ENCODE measurements around the gene JMJD8.

JMJD8 gene

GRCh38 chr16:674968-675883 is 8.9 kb downstream of the JMJD8 start, which contains the start of gene RHBDL1:
Gene RHBDL1 (plus strand): TSS chr16:675671. CDS start chr16:675791, 120 bp downstream.
- peak; percentile 55 for DNase-seq

GRCh38 chr16:674214-674881 is 9.8 kb downstream of the JMJD8 start:
- DNase-seq: no peak

- no peak for DNase-seq
Measured at GRCh38 chr16:673399-673991, 10.6 kb downstream of the JMJD8 start.

GRCh38 chr16:672851-673250 is 11.3 kb downstream of the JMJD8 start:
- DNase-seq: no peak

GRCh38 chr16:672371-672770 is 11.8 kb downstream of the JMJD8 start:
- no peak for DNase-seq

GRCh38 chr16:671353-672131 is 12.6 kb downstream of the JMJD8 start:
- DNase-seq: no peak

- no peak for DNase-seq
Measured at GRCh38 chr16:670485-671352, 13.4 kb downstream of the JMJD8 start.

- no peak for DNase-seq
Measured at GRCh38 chr16:669666-670065, 14.5 kb downstream of the JMJD8 start.

GRCh38 chr16:668519-669171 is 15.5 kb downstream of the JMJD8 start:
- peak; percentile 13 for DNase-seq

- DNase-seq: peak; percentile 95
Measured at GRCh38 chr16:667780-668518, 16.2 kb downstream of the JMJD8 start, which contains the start of gene RHOT2. Gene RHOT2 (plus strand): TSS chr16:668132. CDS start chr16:668200, 68 bp downstream.

GRCh38 chr16:667113-667779 is 16.9 kb downstream of the JMJD8 start:
- DNase-seq: no peak

GRCh38 chr16:666572-666971 is 17.6 kb downstream of the JMJD8 start:
- DNase-seq: no peak

- DNase-seq: no peak
Measured at GRCh38 chr16:662597-662996, 21.5 kb downstream of the JMJD8 start.

GRCh38 chr16:662095-662494 is 22.0 kb downstream of the JMJD8 start:
- no peak for DNase-seq

- DNase-seq: no peak
Measured at GRCh38 chr16:661184-661821, 22.8 kb downstream of the JMJD8 start.

GRCh38 chr16:660459-661183 is 23.5 kb downstream of the JMJD8 start:
- peak; percentile 92 for DNase-seq

GRCh38 chr16:660132-660458 is 24.0 kb downstream of the JMJD8 start:
- DNase-seq: no peak

- DNase-seq: no peak
Measured at GRCh38 chr16:659618-660017, 24.5 kb downstream of the JMJD8 start.

Measured in eye (tissue), 1 donor.